Upper lobe of right lung (tissue), 1 donor: ENCODE measurements around the gene TTC12. TPM values are rescaled to one million over a fixed set of nuclear protein-coding genes. Genes with fewer than 3 reads are reported as not detected.

ENCODE experiments used
- ATAC-seq: fragments of 200-7000 bp; cut with Tn5 transposase; one replicate; pipeline ENCODE4 v1.9.1; 2020; ENCODE audit warnings: mild to moderate bottlenecking, moderate library complexity
- DNase-seq: peaks from one replicate; pipeline ENCODE4 v3.0.0-alpha.2; 2020
- H3K27ac ChIP-seq: fragments of 200-600 bp; one replicate; pipeline ENCODE4 v1.8.0; 2022
- H3K27me3 ChIP-seq: fragments of 200-600 bp; one replicate; pipeline ENCODE4 v1.8.0; 2022; ENCODE audit warnings: mild to moderate bottlenecking
- H3K36me3 ChIP-seq: fragments of 200-600 bp; one replicate; pipeline ENCODE4 v1.8.0; 2022
- H3K4me1 ChIP-seq: fragments of 200-600 bp; one replicate; pipeline ENCODE4 v1.8.0; 2022
- H3K4me3 ChIP-seq: fragments of 200-600 bp; one replicate; pipeline ENCODE4 v1.8.0; 2022; ENCODE audit warnings: mild to moderate bottlenecking
- H3K9me3 ChIP-seq: fragments of 200-600 bp; one replicate; pipeline ENCODE4 v1.8.0; 2022
- CTCF ChIP-seq: fragments of 200-600 bp; IDR thresholded peaks from one replicate; pipeline ENCODE4 v1.8.0; 2022; ENCODE audit warnings: antibody characterized with exemption
- intact Hi-C: fragments of 100-400 bp; cut with DNase I; formaldehyde crosslinking; loops from one replicate; pipeline ENCODE4 v1.11.0; 2022
- total RNA-seq: library from RNA; stranded (reverse); fragmentation: NEBNext Ultra II Directional; extraction: Animal tissue kit (Norgen Biotek cat#: 25700); gene quantifications from one replicate; pipeline ENCODE4 v1.2.1, GENCODE V29; 2021
- donor health status: DM: no; HTN: yes; CAD: no; lungs with severe emphysema.

TTC12 gene
- total RNA-seq, 1 donor from 2014 or later, result 15.3 TPM

GRCh38 chr11:113274713-113275582 lies 39.4 kb upstream of the TTC12 start:
- Histone ChIP-seq H3K4me1 (no peaks in the 10 kb centered on the region), H3K27me3 (no peaks in the 10 kb centered on the region), H3K4me3 (no peak overlapping the region), H3K36me3 (no peaks in the 10 kb centered on the region), H3K27ac (no peak overlapping the region), H3K9me3 (no peaks in the 10 kb centered on the region)
- ATAC-seq, result no peak
- intact Hi-C loops, result no loop called here
- no peak for TF ChIP-seq CTCF
- DNase-seq, result no peak

GRCh38 chr11:113275602-113276001 lies 38.8 kb upstream of the TTC12 start:
- DNase-seq, result no peak
- ATAC-seq, result no peak
- H3K27me3 ChIP-seq, result no peaks in the 10 kb centered on the region
- no peak overlapping the region for H3K4me3 ChIP-seq
- intact Hi-C loops, result no loop called here
- H3K36me3 ChIP-seq, result no peaks in the 10 kb centered on the region
- no peaks in the 10 kb centered on the region for H3K4me1 ChIP-seq
- no peak overlapping the region for H3K27ac ChIP-seq
- TF ChIP-seq CTCF, result no peak
- H3K9me3 ChIP-seq, result no peaks in the 10 kb centered on the region

GRCh38 chr11:113276466-113276865 lies 37.9 kb upstream of the TTC12 start:
- no peak overlapping the region for H3K4me3 ChIP-seq
- no peaks in the 10 kb centered on the region for H3K9me3 ChIP-seq
- DNase-seq (no peak), ATAC-seq (no peak)
- intact Hi-C loops, result no loop called here
- no peak for TF ChIP-seq CTCF
- H3K4me1 ChIP-seq, result no peaks in the 10 kb centered on the region
- no peaks in the 10 kb centered on the region for H3K27me3 ChIP-seq
- no peak overlapping the region for H3K27ac ChIP-seq
- H3K36me3 ChIP-seq, result no peaks in the 10 kb centered on the region

GRCh38 chr11:113277907-113278306 lies 36.5 kb upstream of the TTC12 start:
- intact Hi-C loops, result no loop called here
- Histone ChIP-seq H3K9me3 (no peaks in the 10 kb centered on the region), H3K27ac (no peak overlapping the region), H3K36me3 (no peaks in the 10 kb centered on the region), H3K27me3 (no peaks in the 10 kb centered on the region), H3K4me3 (no peak overlapping the region), H3K4me1 (no peaks in the 10 kb centered on the region)
- DNase-seq, result no peak
- no peak for TF ChIP-seq CTCF
- no peak for ATAC-seq

GRCh38 chr11:113278481-113278880 lies 35.9 kb upstream of the TTC12 start:
- intact Hi-C loops, result no loop called here
- DNase-seq (no peak), ATAC-seq (no peak)
- TF ChIP-seq CTCF, result no peak
- H3K4me3 ChIP-seq, result no peak overlapping the region
- H3K27me3 ChIP-seq, result no peaks in the 10 kb centered on the region
- H3K27ac ChIP-seq, result no peak overlapping the region
- no peaks in the 10 kb centered on the region for H3K36me3 ChIP-seq
- H3K9me3 ChIP-seq, result no peaks in the 10 kb centered on the region
- H3K4me1 ChIP-seq, result no peaks in the 10 kb centered on the region
